HepG2 (cell line): Measurements from ENCODE around the gene TRPV5. TPM values are rescaled to one million over a fixed set of nuclear protein-coding genes. Genes with fewer than 3 reads are reported as not detected.

Source experiments
- ATAC-seq: fragments of 200-7000 bp; cut with Tn5 transposase; 3 replicates; pipeline ENCODE4 v1.9.1; 2020; ENCODE audit warnings: mild to moderate bottlenecking, moderate library complexity
- BruUV-seq: library from RNA; stranded (reverse); fragments of 400-500 nt; replicated peaks from 2 replicates; lab custom pipeline; 2021; lab: Mats Ljungman, UMichigan
- CTCF ChIA-PET: fragments of 300-600 bp; formaldehyde crosslinking; extraction: SDS; loops from one replicate; lab custom pipeline; 2021; ENCODE audit warnings: low total read pairs, inconsistent platforms, low intra/inter-chr PET ratio; lab: Yijun Ruan, JAX
- POLR2A ChIA-PET: fragments of 350-600 bp; sonication (Branson Sonifier 250); formaldehyde crosslinking; loops from one replicate; lab custom pipeline; 2020; ENCODE audit warnings: antibody characterized with exemption, inconsistent platforms; lab: Yijun Ruan, JAX
- DNase-seq: peaks from one replicate; pipeline ENCODE4 v3.0.0-alpha.2; 2015; ENCODE audit warnings: low spot score
- FAIRE-seq: peaks from 3 replicates; lab custom pipeline; 2011; peaks lifted over from hg19 to GRCh38; lab: Jason Lieb, UNC
- H2AFZ ChIP-seq: one replicate; pipeline ENCODE4 v1.6.1; 2011; ENCODE audit warnings: low read length, inconsistent platforms
- H3K27ac ChIP-seq: fragments of 300-600 bp; 3 replicates; pipeline ENCODE4 v1.8.0; 2011; ENCODE audit warnings: mixed run types, mild to moderate bottlenecking, mixed read lengths, low read length, inconsistent platforms; ENCODE audit not compliant: insufficient read depth; ENCODE audit errors: extremely low read length
- H3K27me3 ChIP-seq, 2 experiments: fragments of 200-600 bp in 1 of 2; 2 replicates in 1 of 2; 3 replicates in 1 of 2; pipeline versions ENCODE4 v1.6.0 to v1.8.0; 2011; ENCODE audit warnings: low read length in 2 of 2, mild to moderate bottlenecking in 2 of 2, moderate library complexity in 2 of 2, inconsistent platforms in 1 of 2; ENCODE audit not compliant: insufficient read depth in 2 of 2, control insufficient read depth in 1 of 2
- H3K36me3 ChIP-seq, 2 experiments: fragments of 200-600 bp in 1 of 2; replicated peaks in 1 of 2; 2 replicates in 1 of 2; 3 replicates in 1 of 2; pipeline versions ENCODE4 v1.5.1 to v1.8.0; 2011; ENCODE audit warnings: low read length in 2 of 2, inconsistent platforms in 1 of 2; ENCODE audit not compliant: insufficient read depth in 2 of 2, control insufficient read depth in 1 of 2
- H3K4me1 ChIP-seq: 2 replicates; pipeline ENCODE4 v1.5.1; 2012; ENCODE audit warnings: low read length, inconsistent platforms; ENCODE audit not compliant: insufficient read depth
- H3K4me2 ChIP-seq: 2 replicates; pipeline ENCODE4 v1.6.0; 2011; ENCODE audit warnings: low read depth, low read length, inconsistent platforms
- H3K4me3 ChIP-seq, 3 experiments: fragments of 200-600 bp in 1 of 3; sonication (generic), shearing (Covaris generic) in 1 of 3; replicated peaks in 1 of 3; 2 replicates each; pipeline ENCODE4 v1.5.1; 2011 to 2016; ENCODE audit warnings: low read length in 3 of 3, inconsistent platforms in 2 of 3, low read depth in 2 of 3, mild to moderate bottlenecking in 2 of 3, control low read depth in 1 of 3, mixed read lengths in 1 of 3; ENCODE audit not compliant: insufficient read depth in 1 of 3
- H3K79me2 ChIP-seq: one replicate; pipeline ENCODE4 v1.6.1; 2011; ENCODE audit warnings: low read length, inconsistent platforms; ENCODE audit not compliant: insufficient read depth
- H3K9ac ChIP-seq: 2 replicates; pipeline ENCODE4 v1.6.0; 2011; ENCODE audit warnings: mild to moderate bottlenecking, low read depth, low read length, inconsistent platforms; ENCODE audit not compliant: insufficient read depth
- H3K9me3 ChIP-seq: 2 replicates; pipeline ENCODE4 v1.5.1; 2012; ENCODE audit warnings: mild to moderate bottlenecking, low read length
- H4K20me1 ChIP-seq: 2 replicates; pipeline ENCODE4 v1.6.0; 2011; ENCODE audit warnings: inconsistent platforms, mild to moderate bottlenecking, low read length, moderate library complexity; ENCODE audit not compliant: insufficient read depth
- AHR ChIP-seq: IDR thresholded peaks from 2 replicates; pipeline ENCODE4 v1.6.1; 2018; ENCODE audit warnings: missing genetic modification reagents, missing compliant biosample characterization
- ARID3A ChIP-seq: IDR thresholded peaks from 2 replicates; pipeline ENCODE4 v1.6.1; 2012; ENCODE audit warnings: low read depth, low read length, improper control_type of control experiment
- BCL3 ChIP-seq: sonication (generic); formaldehyde crosslinking; IDR thresholded peaks from 2 replicates; pipeline ENCODE4 v1.5.1; 2020; ENCODE audit warnings: mild to moderate bottlenecking, missing genetic modification reagents, moderate library complexity
- CEBPZ ChIP-seq: IDR thresholded peaks from 2 replicates; pipeline ENCODE4 v1.6.1; 2012; ENCODE audit warnings: low read length, improper control_type of control experiment
- FOXP1 ChIP-seq, 2 experiments: fragments of 450-650 bp in 1 of 2; IDR thresholded peaks; 2 replicates each; pipeline ENCODE4 v1.6.1; 2017 to 2018; ENCODE audit warnings: antibody characterized with exemption in 1 of 2
- MAFK ChIP-seq, 2 experiments: IDR thresholded peaks in 1 of 2; conservative IDR thresholded peaks in 1 of 2; 2 replicates each; pipeline ENCODE4 v1.6.1; 2011; ENCODE audit warnings: improper control_type of control experiment in 2 of 2, low read length in 2 of 2
- SRF ChIP-seq: IDR thresholded peaks from 2 replicates; pipeline ENCODE4 v1.6.1; 2011; ENCODE audit warnings: mild to moderate bottlenecking, low read depth, low read length, moderate library complexity
- TAF1 ChIP-seq: sonication (generic); formaldehyde crosslinking; IDR thresholded peaks from 2 replicates; pipeline ENCODE4 v1.4.0; 2020; ENCODE audit warnings: missing genetic modification reagents
- TCF7L2 ChIP-seq: IDR thresholded peaks from 2 replicates; pipeline ENCODE4 v1.6.1; 2011; ENCODE audit warnings: mild to moderate bottlenecking, low read depth, low read length, moderate library complexity
- ZMAT5 ChIP-seq: sonication (generic); formaldehyde crosslinking; IDR thresholded peaks from 2 replicates; pipeline ENCODE4 v1.5.0; 2020; ENCODE audit warnings: mild to moderate bottlenecking, low read depth, missing genetic modification reagents, borderline replicate concordance
- ZNF225 ChIP-seq: sonication (generic); formaldehyde crosslinking; IDR thresholded peaks from 2 replicates; pipeline ENCODE4 v1.4.0; 2020; ENCODE audit warnings: mild to moderate bottlenecking, missing genetic modification reagents
- ZNF253 ChIP-seq: sonication (generic); formaldehyde crosslinking; IDR thresholded peaks from 2 replicates; pipeline ENCODE4 v1.8.0; 2022; ENCODE audit warnings: mild to moderate bottlenecking, missing genetic modification reagents, borderline replicate concordance
- ZNF556 ChIP-seq: sonication (generic); formaldehyde crosslinking; IDR thresholded peaks from 2 replicates; pipeline ENCODE4 v1.4.0; 2020; ENCODE audit warnings: mild to moderate bottlenecking, missing genetic modification reagents, borderline replicate concordance
- ZNF672 ChIP-seq: sonication (generic); formaldehyde crosslinking; IDR thresholded peaks from 2 replicates; pipeline ENCODE4 v1.8.1; 2022; ENCODE audit warnings: missing genetic modification reagents
- WGBS: methylation state at CpG from one replicate; pipeline ENCODE4 v1.1.6; 2017; ENCODE audit warnings: low lambda C conversion rate; 5-methylcytosine and 5-hydroxymethylcytosine counted together
- in situ Hi-C: cut with HindIII; loops from 2 replicates; pipeline ENCODE4 v1.10.0; 2017; ENCODE audit warnings: low pct_unique_long_range_greater_than_20kb; ENCODE audit not compliant: extremely low pct_ligation_motif_present
- intact Hi-C: fragments of 100-400 bp; cut with micrococcal nuclease; formaldehyde crosslinking; loops from one replicate; pipeline ENCODE4 v1.10.0; 2022; ENCODE audit not compliant: unreplicated experiment
- polyA plus RNA-seq, 8 experiments: library from polyadenylated mRNA; depleted of rRNA in 3 of 8; stranded (reverse) in 7 of 8; unstranded in 1 of 8; fragments of >200 nt; fragmentation: Illumina TruSeq in 4 of 8; extraction: Trizol in 4 of 8; gene quantifications; 2 replicates each; pipeline versions ENCODE4 v1.2.1 to v1.2.3, GENCODE V29; 2011 to 2016; ENCODE audit warnings: low read depth in 4 of 8, missing spikeins in 1 of 8, mixed read lengths in 1 of 8; ENCODE audit not compliant: insufficient read depth in 1 of 8
- total RNA-seq, 5 experiments: library from RNA; depleted of rRNA; stranded (reverse); fragments of >200 nt; fragmentation: Illumina TruSeq; extraction: Trizol; gene quantifications; 2 replicates each; pipeline ENCODE4 v1.2.3, GENCODE V29; 2016; ENCODE audit warnings: low read depth in 1 of 5

The TRPV5 gene
- total and polyA plus RNA-seq, 2 of the 13 experiments (the other 11 are each of a cell fraction or from before 2014, with no cell fraction given) = not detected

- no peak for FAIRE-seq
- Histone ChIP-seq H3K4me3 (no peak overlapping the region), H3K36me3 (no peaks in the 10 kb centered on the region), H3K79me2 (no peaks in the 10 kb centered on the region), H3K27ac (no peak overlapping the region), H4K20me1 (no peaks in the 10 kb centered on the region), H3K4me1 (no peaks in the 10 kb centered on the region), H3K4me2 (no peak overlapping the region), H3K27me3 (peaks cover 2 to 22% of the 10 kb centered on the region in 2 experiments; a peak in 4 of 5 replicates), H3K9me3 (no peaks in the 10 kb centered on the region), H3K9ac (no peak overlapping the region), H2AFZ (no peak overlapping the region)
- ATAC-seq = no peak
- TF ChIP-seq TAF1 (CRISPR knock-in tag) = no peak
- no peak for TF ChIP-seq BCL3
- TF ChIP-seq CEBPZ = no peak
- TF ChIP-seq ZNF253 (CRISPR knock-in tag) = no peak
- no peak for TF ChIP-seq ZNF672
- TF ChIP-seq TCF7L2 = no peak
- no peak for TF ChIP-seq MAFK (conservative IDR thresholded peaks at IDR 0.05 in 1 of 2, IDR thresholded peaks at IDR 0.05 in 1 of 2; ENCODE audit: low read length in 2 of 2)
- TF ChIP-seq ZMAT5 (CRISPR knock-in tag) = no peak
- TF ChIP-seq ARID3A = no peak
- no peak for TF ChIP-seq AHR (CRISPR knock-in tag)
- no peak for TF ChIP-seq SRF
- TF ChIP-seq ZNF225 = no peak
- TF ChIP-seq ZNF556 (CRISPR knock-in tag) = no peak
- no peak for TF ChIP-seq FOXP1 (IDR thresholded peaks at IDR 0.05)
- no peak for TF ChIP-seq FOXP1 (CRISPR knock-in tag; IDR thresholded peaks at IDR 0.05)
- ChIA-PET POLR2A (no interaction called here), CTCF (no interaction called here)
- in situ Hi-C loops (loop anchor here (10.0 kb wide), 1 partner anchor 344 kb away; no protein-coding TSS in a partner anchor), intact Hi-C loops (no loop called here)
- no TSS peak for BruUV-seq
- no peak for DNase-seq
- WGBS = 13% methylated on average over 9 of the region's 14 CpGs
Observed at GRCh38 chr7:142870566-142871259, 62.8 kb downstream of the TRPV5 start.
